ENCODE measurements around the gene RBMS3. TPM values are rescaled to one million over a fixed set of nuclear protein-coding genes. Genes with fewer than 3 reads are reported as not detected.

Gene RBMS3
- total RNA-seq, 1 experiment from 2014 or later: 0.42 TPM

GRCh38 chr3:29242296-29242695 is 38.6 kb upstream of the RBMS3 start:
- no TSS peak for BruUV-seq (replicated peaks)
- TF ChIP-seq SIN3A (IDR thresholded peaks at IDR 0.05; ENCODE audit: low read depth) (no peak), ZBTB33 (IDR thresholded peaks at IDR 0.05; ENCODE audit: extremely low read depth, insufficient replicate concordance, low read length) (no peak), POLR2AphosphoS5 (IDR thresholded peaks at IDR 0.05; ENCODE audit: low read depth, low read length) (no peak), EZH2 (IDR thresholded peaks at IDR 0.05) (no peak), ELF1 (IDR thresholded peaks at IDR 0.05; ENCODE audit: borderline replicate concordance, low read depth) (no peak), ZFX (IDR thresholded peaks at IDR 0.05) (no peak), REST (IDR thresholded peaks at IDR 0.05; ENCODE audit: low read depth) (no peak), EGR1 (IDR thresholded peaks at IDR 0.05; ENCODE audit: low read depth) (no peak), CBX3 (IDR thresholded peaks at IDR 0.05; ENCODE audit: low read depth) (no peak), FOSL1 (IDR thresholded peaks at IDR 0.05; ENCODE audit: low read depth) (no peak), TCF7L2 (IDR thresholded peaks at IDR 0.05; ENCODE audit: borderline replicate concordance, extremely low read depth, insufficient read depth, insufficient read length) (no peak), SRF (IDR thresholded peaks at IDR 0.05; ENCODE audit: low read depth) (no peak), YY1 (IDR thresholded peaks at IDR 0.05; ENCODE audit: extremely low read depth, insufficient replicate concordance, low read depth, low read length) (no peak), SP1 (IDR thresholded peaks at IDR 0.05; ENCODE audit: low read depth) (no peak), MAX (IDR thresholded peaks at IDR 0.05) (no peak), JUND (IDR thresholded peaks at IDR 0.05) (no peak), RAD21 (IDR thresholded peaks at IDR 0.05; ENCODE audit: low read depth) (no peak), EZH2phosphoT487 (IDR thresholded peaks at IDR 0.05; ENCODE audit: borderline replicate concordance) (no peak), ZNF274 (IDR thresholded peaks at IDR 0.05; ENCODE audit: low read depth, low read length) (no peak), CTCF (IDR thresholded peaks at IDR 0.05 in 2 of 3, conservative IDR thresholded peaks at IDR 0.05 in 1 of 3; ENCODE audit: borderline replicate concordance in 1 of 3, insufficient read depth in 1 of 3, low read depth in 2 of 3, low read length in 2 of 3) (no peak)
- no peaks in the 10 kb centered on the region for H3K36me3 ChIP-seq (ENCODE audit: control insufficient read depth in 1 of 2, insufficient read depth in 2 of 2, low read length in 2 of 2)
- no peaks in the 10 kb centered on the region for H3K9me3 ChIP-seq (ENCODE audit: control insufficient read depth in 1 of 2, insufficient read depth in 1 of 2, low read depth in 1 of 2, low read length in 2 of 2)
- intact Hi-C loops (cut with micrococcal nuclease): no loop called here
- ChIA-PET POLR2A (no interaction called here), RAD21 (ENCODE audit: low non-redundant PET in 1 of 2, low total read pairs in 2 of 2, uncharacterized antibody in 2 of 2, unreplicated experiment in 2 of 2) (no interaction called here), CTCF (no interaction called here)
- H3K4me2 ChIP-seq (ENCODE audit: low read length): no peak overlapping the region
- H3K9me2 ChIP-seq (ENCODE audit: insufficient read depth): no peaks in the 10 kb centered on the region
- ATAC-seq (no peak), DNase-seq (ENCODE audit: low read depth, low spot score) (no peak)
- H3K4me1 ChIP-seq (ENCODE audit: control insufficient read depth in 1 of 2, insufficient read depth in 2 of 2, low read length in 2 of 2): peaks cover 0 to 16% of the 10 kb centered on the region in 2 experiments; a peak in 2 of 4 replicates
- H3K9ac ChIP-seq (ENCODE audit: low read length): no peak overlapping the region
- no peak overlapping the region for H2AFZ ChIP-seq (ENCODE audit: low read depth, low read length, poor library complexity, severe bottlenecking)
- H3K27ac ChIP-seq (ENCODE audit: low read depth, low read length): no peak overlapping the region
- no peaks in the 10 kb centered on the region for H3K79me2 ChIP-seq (ENCODE audit: insufficient read depth, low read length)
- H3K4me3 ChIP-seq (replicated peaks in 1 of 2; ENCODE audit: low read depth in 1 of 2, low read length in 2 of 2): no peak overlapping the region
- H3K27me3 ChIP-seq (ENCODE audit: insufficient read depth, low read length): no peaks in the 10 kb centered on the region
- H4K20me1 ChIP-seq (ENCODE audit: insufficient read depth): no peaks in the 10 kb centered on the region

All from HCT116 (cell line).